ENCODE measurements around the gene ADCY3. TPM values are rescaled to one million over a fixed set of nuclear protein-coding genes. Genes with fewer than 3 reads are reported as not detected.

The ADCY3 gene
- total and polyA plus RNA-seq, 3 donors from 2014 or later, result 22.3 to 41.6 (median 27.9) TPM

DNA sequence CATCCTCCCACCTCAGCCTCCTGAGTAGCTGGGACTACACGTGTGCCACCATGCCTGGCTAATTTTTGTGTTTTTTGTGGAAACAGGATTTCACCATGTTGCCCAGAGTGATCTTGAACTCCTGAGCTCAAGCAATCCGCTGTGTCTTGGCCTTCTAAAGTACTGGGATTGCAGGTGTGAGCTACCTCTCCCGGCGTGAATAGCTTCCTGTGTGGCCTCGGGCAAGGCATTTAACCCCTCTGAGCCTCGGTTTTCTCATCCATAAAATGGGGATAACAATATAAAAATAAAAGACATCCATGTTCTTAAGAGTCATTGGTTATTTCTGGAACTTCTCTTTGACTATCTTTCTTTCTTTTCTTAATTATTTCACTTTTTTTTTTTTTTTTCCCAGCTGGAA is 19.3 kb upstream of the ADCY3 start:
- 83 to 87% methylated on average over 6 of the region's 6 CpGs for whole genome bisulfite sequencing, 2 donors
- no peak for TF ChIP-seq POLR2A (IDR thresholded peaks at IDR 0.05)
- TF ChIP-seq, protein P1, sequence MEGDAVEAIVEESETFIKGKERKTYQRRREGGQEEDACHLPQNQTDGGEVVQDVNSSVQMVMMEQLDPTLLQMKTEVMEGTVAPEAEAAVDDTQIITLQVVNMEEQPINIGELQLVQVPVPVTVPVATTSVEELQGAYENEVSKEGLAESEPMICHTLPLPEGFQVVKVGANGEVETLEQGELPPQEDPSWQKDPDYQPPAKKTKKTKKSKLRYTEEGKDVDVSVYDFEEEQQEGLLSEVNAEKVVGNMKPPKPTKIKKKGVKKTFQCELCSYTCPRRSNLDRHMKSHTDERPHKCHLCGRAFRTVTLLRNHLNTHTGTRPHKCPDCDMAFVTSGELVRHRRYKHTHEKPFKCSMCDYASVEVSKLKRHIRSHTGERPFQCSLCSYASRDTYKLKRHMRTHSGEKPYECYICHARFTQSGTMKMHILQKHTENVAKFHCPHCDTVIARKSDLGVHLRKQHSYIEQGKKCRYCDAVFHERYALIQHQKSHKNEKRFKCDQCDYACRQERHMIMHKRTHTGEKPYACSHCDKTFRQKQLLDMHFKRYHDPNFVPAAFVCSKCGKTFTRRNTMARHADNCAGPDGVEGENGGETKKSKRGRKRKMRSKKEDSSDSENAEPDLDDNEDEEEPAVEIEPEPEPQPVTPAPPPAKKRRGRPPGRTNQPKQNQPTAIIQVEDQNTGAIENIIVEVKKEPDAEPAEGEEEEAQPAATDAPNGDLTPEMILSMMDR (IDR thresholded peaks at IDR 0.05), result no peak
- no peaks in the 10 kb centered on the region for H3K9me3 ChIP-seq
- H3K27ac ChIP-seq, result no peak overlapping the region
- H3K4me3 ChIP-seq, result no peak overlapping the region
- H3K36me3 ChIP-seq (ENCODE audit: low read depth, missing control alignments), result no peaks in the 10 kb centered on the region
- H3K4me1 ChIP-seq, result no peaks in the 10 kb centered on the region
- no peak for DNase-seq
- H3K27me3 ChIP-seq, result no peaks in the 10 kb centered on the region
- intact Hi-C loops (cut with DNase I; ENCODE audit: low total_unique reads), result no loop called here

DNA sequence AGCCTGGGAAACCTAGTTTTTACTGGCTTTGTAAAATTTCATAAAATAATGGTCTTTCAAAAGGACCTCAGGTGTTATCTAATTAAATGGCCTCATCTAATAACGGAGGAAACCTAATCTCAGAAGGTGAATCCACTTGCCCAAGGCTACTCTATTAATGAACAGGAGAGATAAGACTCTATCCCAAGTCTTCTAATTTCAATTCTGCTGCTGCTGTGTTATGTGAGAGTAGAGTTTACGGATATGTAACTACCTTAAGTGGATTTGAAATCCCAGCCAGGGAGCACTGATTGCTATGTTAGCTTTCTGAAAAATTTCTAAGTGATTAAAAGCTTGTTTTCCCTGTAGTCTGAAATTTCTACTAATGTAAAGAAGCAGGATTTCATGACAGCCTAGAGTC is 17.2 kb upstream of the ADCY3 start:
- TF ChIP-seq, protein P1 (IDR thresholded peaks at IDR 0.05), result no peak
- TF ChIP-seq POLR2A (IDR thresholded peaks at IDR 0.05), result no peak
- no peak overlapping the region for H3K4me3 ChIP-seq

DNA sequence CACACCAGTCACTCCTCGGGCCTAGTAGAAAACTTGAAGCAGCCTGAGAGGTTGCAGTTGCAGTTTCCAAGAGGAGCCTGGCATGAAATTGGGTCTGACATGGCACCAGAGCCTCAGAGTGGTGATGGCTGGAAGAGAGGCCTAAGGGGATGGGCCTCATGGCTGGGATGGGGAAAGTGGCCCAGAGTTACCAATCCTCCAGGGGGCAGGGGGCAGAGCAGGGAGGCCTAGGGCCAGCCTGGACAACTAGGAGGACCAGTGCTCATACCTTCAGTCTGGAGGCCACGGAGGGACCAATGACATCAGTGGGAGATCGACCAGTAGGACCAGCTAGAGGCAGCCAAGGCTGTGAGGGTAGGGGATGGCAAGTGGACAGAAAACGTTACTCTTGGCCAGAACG is 15.1 kb upstream of the ADCY3 start:
- H3K9me3 ChIP-seq, result no peaks in the 10 kb centered on the region
- DNase-seq, result no peak
- H3K27me3 ChIP-seq, result no peaks in the 10 kb centered on the region
- no peak for TF ChIP-seq POLR2A (IDR thresholded peaks at IDR 0.05)
- TF ChIP-seq, protein P1 (IDR thresholded peaks at IDR 0.05), result no peak
- no peaks in the 10 kb centered on the region for H3K36me3 ChIP-seq (ENCODE audit: low read depth, missing control alignments)
- intact Hi-C loops (cut with DNase I; ENCODE audit: low total_unique reads), result no loop called here
- 88 to 92% methylated on average over 5 of the region's 5 CpGs for WGBS, 2 donors
- H3K4me1 ChIP-seq, result no peaks in the 10 kb centered on the region
- no peak overlapping the region for H3K4me3 ChIP-seq
- no peak overlapping the region for H3K27ac ChIP-seq

More for the DNA sequence above, 17.2 kb upstream of the ADCY3 start:
- no peaks in the 10 kb centered on the region for H3K36me3 ChIP-seq (ENCODE audit: low read depth, missing control alignments)
- intact Hi-C loops (cut with DNase I; ENCODE audit: low total_unique reads), result no loop called here
- no peak for DNase-seq
- H3K27ac ChIP-seq, result no peak overlapping the region
- no peaks in the 10 kb centered on the region for H3K4me1 ChIP-seq
- 81 to 84% methylated on average over 2 of the region's 2 CpGs for WGBS, 2 donors
- H3K9me3 ChIP-seq, result no peaks in the 10 kb centered on the region
- H3K27me3 ChIP-seq, result no peaks in the 10 kb centered on the region

DNA sequence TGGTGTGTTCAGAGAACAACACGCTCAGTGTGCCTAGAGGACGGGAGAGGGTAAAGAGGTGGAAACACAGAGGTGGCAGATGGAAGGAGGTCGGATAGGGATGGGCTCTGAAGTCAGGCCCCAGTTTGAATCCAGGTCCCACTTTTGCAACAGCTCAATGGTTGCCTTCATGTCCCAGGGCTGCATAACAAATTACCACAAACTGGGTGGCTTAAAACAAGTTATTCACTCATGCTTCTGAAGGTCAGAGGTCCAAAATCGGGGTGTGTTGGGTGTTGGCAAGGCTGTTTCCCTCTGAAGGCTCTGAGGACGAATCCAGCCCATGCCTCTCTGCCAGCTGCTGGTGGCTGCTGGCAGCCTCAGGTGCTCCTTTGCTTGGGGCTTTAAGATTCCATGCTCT is 12.7 kb upstream of the ADCY3 start:
- 91 to 96% methylated on average over 4 to 5 of the region's 5 CpGs for WGBS, 2 donors
- intact Hi-C loops (cut with DNase I; ENCODE audit: low total_unique reads), result no loop called here
- TF ChIP-seq, protein P1 (IDR thresholded peaks at IDR 0.05), result no peak
- no peak for TF ChIP-seq POLR2A (IDR thresholded peaks at IDR 0.05)

DNA sequence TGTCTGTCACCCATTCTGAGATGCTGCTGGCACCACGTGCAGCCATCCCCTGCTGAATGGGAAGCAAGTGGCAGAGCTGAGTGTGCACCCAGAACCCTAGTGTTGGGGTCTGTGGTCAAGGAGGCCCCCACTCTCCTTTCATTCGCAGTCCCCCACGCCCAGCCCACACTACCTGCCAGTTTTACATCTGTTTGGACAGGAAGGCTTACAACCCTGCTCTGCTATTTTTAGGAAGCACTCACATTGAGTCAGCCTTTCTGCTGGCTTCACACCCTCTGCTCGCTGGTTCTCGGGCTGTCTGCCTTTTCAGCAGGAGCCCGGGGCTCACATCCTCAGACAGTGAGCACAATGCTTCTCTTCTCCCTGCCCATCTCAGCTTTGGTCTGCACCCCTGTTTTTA is 10.7 kb upstream of the ADCY3 start:
- TF ChIP-seq, protein P1 (IDR thresholded peaks at IDR 0.05), result no peak
- TF ChIP-seq POLR2A (IDR thresholded peaks at IDR 0.05), result no peak
- DNase-seq, result no peak
- H3K4me3 ChIP-seq, result no peak overlapping the region
- no peak overlapping the region for H3K27ac ChIP-seq
- H3K4me1 ChIP-seq, result peaks cover 12% of the 10 kb centered on the region
- H3K36me3 ChIP-seq (ENCODE audit: low read depth, missing control alignments), result no peaks in the 10 kb centered on the region
- WGBS, 2 donors, result 69 to 74% methylated on average over 6 of the region's 6 CpGs
- no peaks in the 10 kb centered on the region for H3K27me3 ChIP-seq
- H3K9me3 ChIP-seq, result no peaks in the 10 kb centered on the region
- intact Hi-C loops (cut with DNase I; ENCODE audit: low total_unique reads), result no loop called here

More for the DNA sequence above, 12.7 kb upstream of the ADCY3 start:
- Histone ChIP-seq H3K4me3 (no peak overlapping the region), H3K36me3 (ENCODE audit: low read depth, missing control alignments) (no peaks in the 10 kb centered on the region), H3K27me3 (no peaks in the 10 kb centered on the region), H3K4me1 (no peaks in the 10 kb centered on the region), H3K9me3 (no peaks in the 10 kb centered on the region), H3K27ac (no peak overlapping the region)
- DNase-seq, result no peak
